Keratinocyte (primary cell): ENCODE results near the gene PTPN6. TPM values are rescaled to one million over a fixed set of nuclear protein-coding genes. Genes with fewer than 3 reads are reported as not detected.

ENCODE experiments used
- DNase-seq: peaks from one replicate; pipeline ENCODE4 v3.0.0-alpha.2; 2011; ENCODE audit warnings: low read depth, missing footprints, low spot score
- FAIRE-seq: peaks from 2 replicates; lab custom pipeline; 2011; peaks lifted over from hg19 to GRCh38; lab: Jason Lieb, UNC
- H2AFZ ChIP-seq: 2 replicates; pipeline ENCODE4 v1.6.0; 2012; ENCODE audit warnings: low read length, control low read depth, inconsistent platforms; ENCODE audit not compliant: control insufficient read depth
- H3K27ac ChIP-seq: 2 replicates; pipeline ENCODE4 v1.5.1; 2011; ENCODE audit warnings: low read length; ENCODE audit not compliant: control insufficient read depth, insufficient read depth
- H3K27me3 ChIP-seq: 3 replicates; pipeline ENCODE4 v1.6.0; 2011; ENCODE audit warnings: low read length; ENCODE audit not compliant: control insufficient read depth, insufficient read depth; ENCODE audit errors: extremely low read depth
- H3K36me3 ChIP-seq, 2 experiments: 2 replicates in 1 of 2; 3 replicates in 1 of 2; pipeline ENCODE4 v1.5.1; 2011; ENCODE audit warnings: low read length in 2 of 2, mild to moderate bottlenecking in 1 of 2; ENCODE audit not compliant: control insufficient read depth in 2 of 2, insufficient read depth in 2 of 2; ENCODE audit errors: extremely low read depth in 1 of 2
- H3K4me1 ChIP-seq: 3 replicates; pipeline ENCODE4 v1.5.1; 2011; ENCODE audit warnings: low read length; ENCODE audit not compliant: control insufficient read depth, insufficient read depth; ENCODE audit errors: extremely low read depth
- H3K4me2 ChIP-seq: 3 replicates; pipeline ENCODE4 v1.6.0; 2011; ENCODE audit warnings: low read depth, low read length; ENCODE audit not compliant: control insufficient read depth, insufficient read depth; ENCODE audit errors: extremely low read depth
- H3K4me3 ChIP-seq, 3 experiments: fragments of 200-600 bp in 1 of 3; sonication (generic) in 1 of 3; 2 replicates in 2 of 3; 3 replicates in 1 of 3; pipeline ENCODE4 v1.5.1; 2011 to 2016; ENCODE audit warnings: low read length in 3 of 3, mild to moderate bottlenecking in 3 of 3, control low read depth in 2 of 3, inconsistent platforms in 1 of 3, low read depth in 1 of 3, mixed read lengths in 1 of 3, mixed run types in 1 of 3, moderate library complexity in 1 of 3; ENCODE audit not compliant: control insufficient read depth in 2 of 3, insufficient read depth in 2 of 3; ENCODE audit errors: extremely low read depth in 1 of 3
- H3K79me2 ChIP-seq: 2 replicates; pipeline ENCODE4 v1.6.0; 2012; ENCODE audit warnings: low read length; ENCODE audit not compliant: control insufficient read depth, insufficient read depth
- H3K9ac ChIP-seq: 3 replicates; pipeline ENCODE4 v1.6.0; 2011; ENCODE audit warnings: low read length; ENCODE audit not compliant: control insufficient read depth, insufficient read depth; ENCODE audit errors: extremely low read depth
- H3K9me1 ChIP-seq: 3 replicates; pipeline ENCODE4 v1.6.0; 2011; ENCODE audit warnings: low read length; ENCODE audit not compliant: control insufficient read depth, insufficient read depth; ENCODE audit errors: extremely low read depth
- H3K9me3 ChIP-seq: 2 replicates; pipeline ENCODE4 v1.5.1; 2012; ENCODE audit warnings: low read depth, low read length; ENCODE audit not compliant: control insufficient read depth
- H4K20me1 ChIP-seq: 3 replicates; pipeline ENCODE4 v1.6.0; 2011; ENCODE audit warnings: low read length; ENCODE audit not compliant: control insufficient read depth, insufficient read depth; ENCODE audit errors: extremely low read depth
- EZH2 ChIP-seq: IDR thresholded peaks from one replicate; pipeline ENCODE4 v1.6.1; 2012; ENCODE audit warnings: inconsistent platforms, mild to moderate bottlenecking, low read length, moderate library complexity
- dilution Hi-C: fragments of 300-500 bp; cut with MboI; formaldehyde crosslinking; loops from one replicate; pipeline ENCODE4 v1.7.0; 2020; ENCODE audit warnings: low sequenced_read_pairs; ENCODE audit not compliant: extremely low pct_ligation_motif_present
- polyA plus RNA-seq, 5 experiments: library from polyadenylated mRNA; depleted of rRNA in 3 of 5; stranded (reverse) in 3 of 5; stranded (forward) in 1 of 5; unstranded in 1 of 5; fragments of >200 nt; gene quantifications; 1 replicate in 1 of 5; 2 replicates in 3 of 5; 3 replicates in 1 of 5; pipeline versions ENCODE4 v1.2.1 to v1.2.3, GENCODE V29; 2011 to 2012; ENCODE audit warnings: missing spikeins in 2 of 5, low read depth in 1 of 5, low replicate concordance in 1 of 5
- TF ChIP-seq, protein P1 (sequence below), 3 experiments: IDR thresholded peaks in 1 of 3; conservative IDR thresholded peaks in 1 of 3; optimal IDR thresholded peaks in 1 of 3; 2 replicates in 2 of 3; 3 replicates in 1 of 3; pipeline versions ENCODE3 to v1.5.1; 2011; ENCODE audit warnings: low read length in 3 of 3, mild to moderate bottlenecking in 3 of 3, moderate library complexity in 2 of 3, control low read depth in 1 of 3, inconsistent platforms in 1 of 3; ENCODE audit not compliant: insufficient read depth in 2 of 3; ENCODE audit errors: extremely low read depth in 1 of 3

The PTPN6 gene
- polyA plus RNA-seq, 1 donor (not counting 4 experiments of a cell fraction or from before 2014, with no cell fraction given), result 18.7 TPM

DNA sequence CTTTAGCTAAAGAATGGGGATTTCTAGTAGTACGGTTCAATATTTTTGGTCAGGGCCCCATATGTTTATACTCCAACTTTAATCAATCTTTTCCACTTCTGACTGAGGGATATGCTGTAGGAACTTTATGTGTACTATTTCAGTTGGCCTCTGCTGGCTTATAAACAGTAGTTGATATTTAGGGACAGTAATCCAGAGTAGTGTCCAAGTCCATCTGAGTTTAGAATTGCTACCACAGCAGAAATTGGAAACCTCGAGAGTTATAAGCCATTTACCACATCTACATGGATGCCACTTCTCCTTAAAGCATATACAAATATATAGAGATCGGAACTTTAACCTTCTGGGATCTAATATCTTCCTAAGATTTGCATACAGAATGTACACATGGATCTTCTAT lies 55.5 kb downstream of the PTPN6 start:
- DNase-seq (no peak), FAIRE-seq (no peak)
- no peaks in the 10 kb centered on the region for H3K27me3 ChIP-seq
- no peaks in the 10 kb centered on the region for H4K20me1 ChIP-seq
- no peaks in the 10 kb centered on the region for H3K9me1 ChIP-seq
- H3K4me2 ChIP-seq, result no peak overlapping the region
- no peak overlapping the region for H3K4me3 ChIP-seq
- no peaks in the 10 kb centered on the region for H3K4me1 ChIP-seq
- H3K9ac ChIP-seq, result no peak overlapping the region
- H3K9me3 ChIP-seq, result no peaks in the 10 kb centered on the region
- dilution Hi-C loops, result no loop called here
- TF ChIP-seq, protein P1, sequence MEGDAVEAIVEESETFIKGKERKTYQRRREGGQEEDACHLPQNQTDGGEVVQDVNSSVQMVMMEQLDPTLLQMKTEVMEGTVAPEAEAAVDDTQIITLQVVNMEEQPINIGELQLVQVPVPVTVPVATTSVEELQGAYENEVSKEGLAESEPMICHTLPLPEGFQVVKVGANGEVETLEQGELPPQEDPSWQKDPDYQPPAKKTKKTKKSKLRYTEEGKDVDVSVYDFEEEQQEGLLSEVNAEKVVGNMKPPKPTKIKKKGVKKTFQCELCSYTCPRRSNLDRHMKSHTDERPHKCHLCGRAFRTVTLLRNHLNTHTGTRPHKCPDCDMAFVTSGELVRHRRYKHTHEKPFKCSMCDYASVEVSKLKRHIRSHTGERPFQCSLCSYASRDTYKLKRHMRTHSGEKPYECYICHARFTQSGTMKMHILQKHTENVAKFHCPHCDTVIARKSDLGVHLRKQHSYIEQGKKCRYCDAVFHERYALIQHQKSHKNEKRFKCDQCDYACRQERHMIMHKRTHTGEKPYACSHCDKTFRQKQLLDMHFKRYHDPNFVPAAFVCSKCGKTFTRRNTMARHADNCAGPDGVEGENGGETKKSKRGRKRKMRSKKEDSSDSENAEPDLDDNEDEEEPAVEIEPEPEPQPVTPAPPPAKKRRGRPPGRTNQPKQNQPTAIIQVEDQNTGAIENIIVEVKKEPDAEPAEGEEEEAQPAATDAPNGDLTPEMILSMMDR (optimal IDR thresholded peaks at IDR 0.05 in 1 of 3, IDR thresholded peaks at IDR 0.05 in 1 of 3, conservative IDR thresholded peaks at IDR 0.05 in 1 of 3; ENCODE audit: extremely low read depth in 1 of 3, insufficient read depth in 2 of 3, low read length in 3 of 3), result no peak
- no peak for TF ChIP-seq EZH2
- H3K27ac ChIP-seq, result no peak overlapping the region
- peaks cover 1% of the 10 kb centered on the region in 2 experiments for H3K36me3 ChIP-seq
- no peak overlapping the region for H2AFZ ChIP-seq
- H3K79me2 ChIP-seq, result peaks cover 2% of the 10 kb centered on the region

DNA sequence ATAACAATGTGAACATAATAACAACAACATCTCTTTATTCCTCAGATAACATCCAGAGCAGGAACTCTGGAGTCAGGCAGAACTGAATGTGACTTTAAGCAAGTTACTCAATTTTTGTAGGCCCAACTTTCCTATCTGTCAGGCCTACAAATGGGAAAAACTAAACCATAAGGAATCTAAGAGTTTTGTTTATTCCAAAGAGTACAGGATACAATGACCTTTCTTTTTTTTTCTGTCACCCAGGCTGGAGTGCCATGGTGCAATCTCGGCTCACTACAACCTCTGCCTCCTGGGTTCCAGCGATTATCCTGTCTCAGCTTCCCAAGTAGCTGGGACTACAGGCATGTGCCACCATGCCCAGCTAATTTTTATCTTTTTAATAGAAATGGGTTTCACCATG lies 57.7 kb downstream of the PTPN6 start:
- H3K36me3 ChIP-seq, result peaks cover 3% of the 10 kb centered on the region in 2 experiments
- H3K9ac ChIP-seq, result no peak overlapping the region
- no peak overlapping the region for H2AFZ ChIP-seq
- no peaks in the 10 kb centered on the region for H3K27me3 ChIP-seq
- H3K4me1 ChIP-seq, result no peaks in the 10 kb centered on the region
- H3K9me3 ChIP-seq, result no peaks in the 10 kb centered on the region
- H4K20me1 ChIP-seq, result no peaks in the 10 kb centered on the region
- FAIRE-seq (no peak), DNase-seq (no peak)
- dilution Hi-C loops, result no loop called here
- no peak overlapping the region for H3K4me2 ChIP-seq
- H3K4me3 ChIP-seq, result no peak overlapping the region
- H3K9me1 ChIP-seq, result no peaks in the 10 kb centered on the region
- no peak overlapping the region for H3K27ac ChIP-seq
- peaks cover 3% of the 10 kb centered on the region for H3K79me2 ChIP-seq
- TF ChIP-seq, protein P1 (optimal IDR thresholded peaks at IDR 0.05 in 1 of 3, IDR thresholded peaks at IDR 0.05 in 1 of 3, conservative IDR thresholded peaks at IDR 0.05 in 1 of 3; ENCODE audit: extremely low read depth in 1 of 3, insufficient read depth in 2 of 3, low read length in 3 of 3), result no peak
- TF ChIP-seq EZH2, result no peak
